Stomach (tissue), 9 donors: ENCODE measurements around the gene ACVRL1. TPM values are rescaled to one million over a fixed set of nuclear protein-coding genes. Genes with fewer than 3 reads are reported as not detected.
A peak's percentile ranks its signal among the peaks of the same experiment; 100 is the strongest.

Experiments used
- DNase-seq, 2 donors: peaks; one replicate each; pipeline versions ENCODE4 v3.0.0 to v3.0.0-alpha.2; 2013 to 2019
- H3K27ac ChIP-seq, 5 donors: fragments of 200-600 bp in 4 of 5; sonication (generic) in 4 of 5; one replicate each; pipeline ENCODE4 v1.5.1; 2013 to 2019; ENCODE audit warnings: mild to moderate bottlenecking in 1 of 5, moderate library complexity in 1 of 5
- H3K27me3 ChIP-seq, 3 donors: fragments of 200-600 bp; sonication (generic); one replicate each; pipeline ENCODE4 v1.5.1; 2017 to 2019; ENCODE audit warnings: mixed run types in 1 of 3
- H3K36me3 ChIP-seq, 4 donors: fragments of 200-600 bp; sonication (generic); 1 replicate in 3 of 4; 2 replicates in 1 of 4; pipeline ENCODE4 v1.5.1; 2016 to 2019
- H3K4me1 ChIP-seq, 4 donors: fragments of 200-600 bp; sonication (generic); one replicate each; pipeline ENCODE4 v1.5.1; 2016 to 2019
- H3K4me3 ChIP-seq, 4 donors: fragments of 200-600 bp; sonication (generic) in 3 of 4; one replicate each; pipeline ENCODE4 v1.5.1; 2016 to 2019; ENCODE audit warnings: mild to moderate bottlenecking in 1 of 4
- H3K9me3 ChIP-seq, 4 donors: fragments of 200-600 bp; sonication (generic); one replicate each; pipeline ENCODE4 v1.5.1; 2016 to 2019
- CTCF ChIP-seq, 7 experiments: fragments of 450-650 bp in 4 of 7; fragments of 200-600 bp in 3 of 7; sonication (generic) in 3 of 7; IDR thresholded peaks; one replicate each; pipeline ENCODE4 v1.5.1; 2016 to 2019; ENCODE audit warnings: antibody characterized with exemption in 7 of 7, control low read depth in 2 of 7, mild to moderate bottlenecking in 1 of 7
- EP300 ChIP-seq: sonication (generic); formaldehyde crosslinking; IDR thresholded peaks from one replicate; pipeline ENCODE4 v1.6.1; 2017; ENCODE audit warnings: antibody characterized with exemption
- POLR2A ChIP-seq, 4 donors: fragments of 450-650 bp; IDR thresholded peaks; one replicate each; pipeline ENCODE4 v1.6.1; 2016; ENCODE audit warnings: antibody characterized with exemption in 4 of 4, control low read depth in 2 of 4, mild to moderate bottlenecking in 1 of 4, moderate library complexity in 1 of 4
- POLR2AphosphoS5 ChIP-seq, 3 donors: sonication (generic); formaldehyde crosslinking; IDR thresholded peaks; one replicate each; pipeline ENCODE4 v1.6.1; 2016; ENCODE audit warnings: antibody characterized with exemption in 3 of 3
- WGBS, 5 donors: extraction: QIAGEN DNeasy Blood & Tissue Kit in 3 of 5; methylation state at CpG; one replicate each; pipeline versions ENCODE4 v1.1.5 to v1.1.7; 2013 to 2018; 5-methylcytosine and 5-hydroxymethylcytosine counted together
- intact Hi-C: fragments of 100-400 bp; cut with DNase I; formaldehyde crosslinking; loops from one replicate; pipeline ENCODE4 v1.15.1; 2023; ENCODE audit warnings: low total_unique reads
- polyA plus RNA-seq, 3 donors: library from polyadenylated mRNA; stranded (reverse); fragments of 200-250 nt; gene quantifications; one replicate each; pipeline ENCODE4 v1.2.3, GENCODE V29; 2013
- total RNA-seq, 5 donors: library from RNA; depleted of rRNA; stranded (reverse); fragments of >200 nt; gene quantifications; one replicate each; pipeline versions ENCODE4 v1.1.0 to v1.2.3, GENCODE V29; 2014 to 2016
- donor health status: healthy with polysubstance abuse.
- donor health status: Bipolar disorder and iron deficiency.
- donor health status: healthy.

ACVRL1 gene
- total and polyA plus RNA-seq, 8 donors, result 11.0 to 117 (median 45.4) TPM

DNA sequence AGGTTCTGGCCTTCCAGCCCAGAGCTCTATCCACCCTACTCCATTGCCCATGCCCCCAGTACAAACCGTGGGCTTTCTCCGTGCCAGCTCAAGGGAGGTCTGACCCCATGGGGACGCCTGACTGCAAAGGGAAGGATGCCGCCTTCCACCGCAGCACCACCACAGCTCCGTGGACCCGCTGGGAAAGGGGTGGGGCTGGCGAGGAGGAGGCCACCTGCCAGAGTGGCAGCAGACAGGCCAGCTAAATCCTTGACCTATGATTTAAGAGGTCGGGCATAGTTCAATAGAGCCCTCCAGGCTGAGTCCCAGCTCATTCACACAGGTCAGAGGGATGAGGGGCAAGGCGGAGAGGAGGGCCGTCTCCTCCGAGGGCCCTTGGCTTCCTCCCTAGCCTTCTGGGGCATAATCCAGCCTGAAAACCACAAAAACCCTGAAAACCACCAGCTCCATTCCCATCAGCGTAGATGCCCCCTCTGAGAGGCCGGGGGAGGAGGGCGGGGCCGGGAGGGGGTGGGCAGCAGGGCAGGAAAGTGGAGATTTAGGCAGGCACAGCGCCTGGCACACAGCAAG lies 43.9 kb upstream of the ACVRL1 start:
- H3K27me3 ChIP-seq, result peaks cover 0 to 77% (median 31%) of the 10 kb centered on the region in 3 donors
- no peaks in the 10 kb centered on the region for H3K9me3 ChIP-seq
- peak overlapping the region; percentile 20 to 43 (median 32) for H3K4me3 ChIP-seq
- peaks cover 15 to 22% (median 17%) of the 10 kb centered on the region in 4 donors for H3K4me1 ChIP-seq
- H3K36me3 ChIP-seq, result no peaks in the 10 kb centered on the region
- 22 to 42% (median 27%) methylated on average over 12 to 17 of the region's 17 CpGs for WGBS, 5 donors
- no peak overlapping the region for H3K27ac ChIP-seq
- DNase-seq, result peak in 1 of 2 donors; percentile 24
- TF ChIP-seq EP300, result no peak
- no peak for TF ChIP-seq POLR2AphosphoS5 (IDR thresholded peaks at IDR 0.05)
- intact Hi-C loops, result no loop called here

DNA sequence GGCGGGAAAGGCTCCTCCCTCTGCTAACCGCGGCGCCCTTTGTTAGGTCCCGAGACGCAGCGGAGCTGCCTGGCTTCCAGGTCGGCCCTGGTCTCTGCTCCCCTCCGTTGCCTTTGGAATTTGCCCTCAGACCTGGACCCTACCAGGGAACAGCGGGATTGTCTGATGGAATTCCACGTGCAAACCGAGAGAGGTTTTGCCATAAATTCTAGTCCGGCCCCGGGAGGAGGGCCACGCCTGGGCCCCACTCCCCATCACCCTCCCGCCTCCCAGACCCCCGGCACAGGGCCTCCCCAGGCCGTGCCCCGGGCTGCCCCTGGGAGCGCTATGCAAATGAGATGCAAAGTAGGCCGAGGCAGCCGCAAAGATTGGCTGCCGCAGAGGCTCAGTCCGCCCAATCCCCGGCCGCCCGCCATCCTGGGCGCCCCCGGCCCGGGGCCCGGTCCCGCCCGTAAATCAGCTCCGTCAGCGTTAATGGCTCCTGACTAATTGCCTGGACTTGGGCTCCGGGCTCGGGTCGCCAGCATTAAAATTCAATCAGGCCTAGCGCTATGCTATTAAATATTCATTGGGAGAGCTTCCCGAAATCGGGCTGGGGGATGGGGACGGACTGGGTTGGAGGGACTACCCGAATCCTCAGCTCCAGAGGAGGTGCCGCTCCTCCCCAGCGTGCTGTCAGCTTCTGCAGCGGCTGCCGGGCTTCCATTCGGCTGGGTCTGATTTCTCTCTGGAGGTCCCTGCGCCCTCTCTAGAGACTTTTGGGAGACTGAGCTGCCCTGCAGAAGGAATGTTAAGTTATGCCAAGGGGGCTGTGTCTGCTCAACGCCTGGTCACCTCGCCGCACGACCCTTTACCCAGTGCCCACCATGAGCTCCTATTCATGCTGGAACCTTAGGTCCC lies 43.1 kb upstream of the ACVRL1 start:
- no peak for TF ChIP-seq POLR2A (IDR thresholded peaks at IDR 0.05)
- no peak for TF ChIP-seq POLR2AphosphoS5 (IDR thresholded peaks at IDR 0.05)
- TF ChIP-seq EP300, result no peak
- no peak for TF ChIP-seq CTCF (IDR thresholded peaks at IDR 0.05)
- peaks cover 0 to 79% (median 39%) of the 10 kb centered on the region in 3 donors for H3K27me3 ChIP-seq
- intact Hi-C loops, result no loop called here
- H3K36me3 ChIP-seq, result no peaks in the 10 kb centered on the region
- no peaks in the 10 kb centered on the region for H3K9me3 ChIP-seq
- DNase-seq, result peak in 1 of 2 donors; percentile 83
- 12 to 36% (median 14%) methylated on average over 22 to 53 of the region's 53 CpGs for WGBS, 5 donors
- H3K4me3 ChIP-seq, result peak overlapping the region; percentile 20 to 43 (median 32)
- H3K4me1 ChIP-seq, result peaks cover 18 to 29% (median 24%) of the 10 kb centered on the region in 4 donors
- no peak overlapping the region for H3K27ac ChIP-seq

DNA sequence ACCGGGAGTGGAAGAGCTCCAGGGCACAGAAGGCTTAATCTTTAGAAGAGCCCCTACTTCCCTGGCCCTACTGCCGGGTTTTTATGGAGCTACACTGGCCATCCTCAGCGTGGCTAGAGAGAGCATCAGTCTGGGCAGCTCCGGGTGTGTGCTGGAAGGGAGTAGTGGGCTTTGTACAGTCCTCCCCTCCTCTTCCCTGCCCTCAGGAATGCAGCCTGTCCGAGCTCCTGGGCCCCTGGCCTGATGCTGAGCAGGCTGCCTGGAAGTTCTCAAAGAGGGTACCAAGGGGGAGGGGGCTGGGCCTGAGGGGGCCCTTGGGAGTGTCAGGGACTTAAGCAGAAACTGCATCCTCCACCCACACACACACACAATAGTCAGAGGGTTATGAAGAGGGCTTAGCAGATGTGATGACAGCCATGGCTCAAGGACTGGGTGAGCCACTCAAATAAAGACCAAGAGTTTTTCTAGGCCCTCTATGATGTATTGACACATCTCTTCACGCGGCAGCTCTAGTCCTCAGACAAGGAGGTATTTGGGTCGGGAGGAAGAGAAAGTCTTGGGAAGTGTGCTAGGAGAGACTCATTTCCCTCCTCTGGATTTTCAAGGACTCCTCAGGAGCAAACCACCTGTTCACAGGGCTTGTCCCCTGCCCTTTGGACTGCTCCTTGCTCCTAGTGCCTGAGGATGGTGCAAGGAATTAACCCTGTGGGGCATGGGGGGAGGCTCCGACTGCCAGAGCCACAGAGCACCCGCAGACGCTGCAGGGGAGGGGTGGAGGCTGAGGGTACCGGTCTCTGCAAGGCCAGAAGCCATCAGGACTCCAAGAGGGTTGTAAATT lies 42.3 kb upstream of the ACVRL1 start:
- Histone ChIP-seq H3K4me1 (peaks cover 23 to 35% (median 30%) of the 10 kb centered on the region in 4 donors), H3K9me3 (no peaks in the 10 kb centered on the region), H3K27ac (no peak overlapping the region), H3K4me3 (peak overlapping the region in 1 of 4 donors; percentile 43), H3K36me3 (no peaks in the 10 kb centered on the region), H3K27me3 (peaks cover 0 to 82% (median 47%) of the 10 kb centered on the region in 3 donors)
- DNase-seq, result peak in 1 of 2 donors; percentile 62
- TF ChIP-seq EP300 (no peak), POLR2A (IDR thresholded peaks at IDR 0.05) (no peak), POLR2AphosphoS5 (IDR thresholded peaks at IDR 0.05) (no peak), CTCF (IDR thresholded peaks at IDR 0.05) (no peak)
- WGBS, 5 donors, result 72 to 80% (median 77%) methylated on average over 10 to 12 of the region's 12 CpGs
- intact Hi-C loops, result no loop called here

DNA sequence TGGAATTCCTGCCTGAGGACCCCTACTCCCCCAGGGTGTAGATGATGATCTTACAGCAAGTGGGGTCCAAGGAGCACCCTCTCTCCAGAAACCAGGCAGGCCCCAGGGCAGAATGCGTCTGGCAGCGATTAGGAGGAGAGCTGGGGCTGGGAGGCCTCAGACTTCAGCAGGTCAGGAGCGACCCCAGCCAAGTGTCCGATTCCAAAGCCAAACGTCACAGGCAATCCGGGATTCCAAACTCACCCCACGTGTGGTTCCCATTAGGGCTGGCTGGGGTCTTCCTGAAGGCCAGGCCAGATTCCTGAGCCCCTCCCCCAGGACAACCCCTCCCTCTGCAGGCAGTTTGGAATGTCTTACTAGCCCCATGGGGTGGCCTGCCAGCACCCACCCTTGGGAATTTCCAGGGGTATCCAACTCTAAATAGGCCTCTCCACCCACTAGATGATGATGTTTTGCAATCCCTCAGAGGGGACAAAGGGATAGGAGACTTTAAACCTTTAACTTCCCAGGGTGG lies 41.5 kb upstream of the ACVRL1 start:
- Histone ChIP-seq H3K27me3 (peaks cover 0 to 89% (median 48%) of the 10 kb centered on the region in 3 donors), H3K27ac (no peak overlapping the region)
- no peak for TF ChIP-seq EP300
- TF ChIP-seq POLR2AphosphoS5 (IDR thresholded peaks at IDR 0.05), result no peak
- no peak for TF ChIP-seq POLR2A (IDR thresholded peaks at IDR 0.05)
- no peak for TF ChIP-seq CTCF (IDR thresholded peaks at IDR 0.05)

More for the DNA sequence above, 41.5 kb upstream of the ACVRL1 start:
- WGBS, 5 donors, result 87 to 99% (median 91%) methylated on average over 3 to 7 of the region's 7 CpGs
- intact Hi-C loops, result no loop called here
- peak in 1 of 2 donors; percentile 38 for DNase-seq
- no peaks in the 10 kb centered on the region for H3K9me3 ChIP-seq
- no peaks in the 10 kb centered on the region for H3K36me3 ChIP-seq
- no peak overlapping the region for H3K4me3 ChIP-seq
- H3K4me1 ChIP-seq, result peaks cover 23 to 35% (median 30%) of the 10 kb centered on the region in 4 donors
